ENCODE measurements around the gene UPK3B. TPM values are rescaled to one million over a fixed set of nuclear protein-coding genes. Genes with fewer than 3 reads are reported as not detected.

Gene UPK3B
- total and polyA plus RNA-seq, 2 of the 13 experiments (the other 11 are each of a cell fraction or from before 2014, with no cell fraction given), result not detected

GRCh38 chr7:76515999-76516443 is 5.7 kb downstream of the UPK3B start (continued):
- TF ChIP-seq ZSCAN21 (CRISPR knock-in tag; IDR thresholded peaks at IDR 0.05; ENCODE audit: borderline replicate concordance), result peak; percentile 65; the same call in 1 of the 2 replicates
- TF ChIP-seq DNMT1 (CRISPR knock-in tag; IDR thresholded peaks at IDR 0.05), result peak; percentile 73; the same call in 1 of the 2 replicates
- peak; percentile 66; the same call in 1 of the 2 replicates for TF ChIP-seq ZBTB33 (CRISPR knock-in tag; IDR thresholded peaks at IDR 0.05)
- peak; percentile 27; the same call in 1 of the 2 replicates for TF ChIP-seq TGIF2 (CRISPR knock-in tag; IDR thresholded peaks at IDR 0.05)
- 0 out of 2 replicates have a peak, but pooled peaks have one; percentile 58 for TF ChIP-seq ZNF251 (CRISPR knock-in tag; IDR thresholded peaks at IDR 0.05)
- TF ChIP-seq SP1 (IDR thresholded peaks at IDR 0.05), result no peak
- 0 out of 2 replicates have a peak, but pooled peaks have one; percentile 28 for TF ChIP-seq SP1 (CRISPR knock-in tag; IDR thresholded peaks at IDR 0.05)
- peak; percentile 80 for TF ChIP-seq ZNF512 (CRISPR knock-in tag; IDR thresholded peaks at IDR 0.05)
- no peak for TF ChIP-seq ZNF263 (CRISPR knock-in tag; IDR thresholded peaks at IDR 0.05)
- TF ChIP-seq ZNF318 (CRISPR knock-in tag; IDR thresholded peaks at IDR 0.05), result 0 out of 2 replicates have a peak, but pooled peaks have one; percentile 43
- peak in 1 of 2 experiments; percentile 41; a peak in 1 of 4 replicates for TF ChIP-seq NR2F1 (CRISPR knock-in tag; IDR thresholded peaks at IDR 0.05)
- peak; percentile 49; the same call in 1 of the 2 replicates for TF ChIP-seq CBX5 (CRISPR knock-in tag; IDR thresholded peaks at IDR 0.05; ENCODE audit: borderline replicate concordance)
- TF ChIP-seq CCDC6 (CRISPR knock-in tag; IDR thresholded peaks at IDR 0.05), result no peak
- TF ChIP-seq ZNF329 (CRISPR knock-in tag; IDR thresholded peaks at IDR 0.05; ENCODE audit: low read depth), result peak; percentile 72; the same call in 1 of the 2 replicates
- no peak for TF ChIP-seq ZBTB21 (CRISPR knock-in tag; IDR thresholded peaks at IDR 0.05)
- no peak for TF ChIP-seq PAX8 (CRISPR knock-in tag; IDR thresholded peaks at IDR 0.05; ENCODE audit: borderline replicate concordance)
- no peak for TF ChIP-seq EZH2 (conservative IDR thresholded peaks at IDR 0.05; ENCODE audit: low read depth, low read length)

Data from HepG2 (cell line).